NT2/D1 (cell line): Measurements from ENCODE around the gene RAB17.

ENCODE experiments used
- SUZ12 ChIP-seq: IDR thresholded peaks from 2 replicates; pipeline ENCODE4 v1.6.1; 2011; ENCODE audit not compliant: insufficient read length, insufficient read depth; ENCODE audit errors: extremely low read depth
- YY1 ChIP-seq: IDR thresholded peaks from 2 replicates; pipeline ENCODE4 v1.6.1; 2011; ENCODE audit not compliant: insufficient read length, insufficient read depth
- ZNF274 ChIP-seq: IDR thresholded peaks from 2 replicates; pipeline ENCODE4 v1.6.1; 2011; ENCODE audit warnings: mild to moderate bottlenecking, low read depth, low read length

DNA sequence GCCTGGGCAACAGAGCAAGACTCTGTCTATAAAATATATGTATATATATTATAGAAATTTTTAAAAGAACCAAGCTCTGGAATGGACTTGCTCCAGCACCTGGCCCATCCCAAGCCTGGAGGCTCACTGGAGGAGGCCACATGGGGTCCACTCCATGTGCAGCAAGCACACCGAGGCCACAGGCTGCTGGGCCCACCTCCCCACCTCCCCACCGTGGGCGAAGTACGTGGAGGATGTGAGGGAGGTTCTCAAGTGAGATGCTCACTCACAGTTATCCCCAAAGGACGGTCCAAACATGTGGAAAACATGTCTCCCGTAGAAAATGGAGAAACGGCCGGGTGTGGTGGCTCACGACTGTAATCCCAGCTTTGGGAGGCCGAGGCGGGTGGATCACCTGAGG lies 13.9 kb upstream of the RAB17 start:
- TF ChIP-seq YY1 (no peak), ZNF274 (no peak), SUZ12 (no peak)
